HepG2 (cell line): ENCODE data around the gene MEF2B. TPM values are rescaled to one million over a fixed set of nuclear protein-coding genes. Genes with fewer than 3 reads are reported as not detected.
A peak's percentile ranks its signal among the peaks of the same experiment; 100 is the strongest.

Source experiments
- ATAC-seq: fragments of 200-7000 bp; cut with Tn5 transposase; 3 replicates; pipeline ENCODE4 v1.9.1; 2020; ENCODE audit warnings: mild to moderate bottlenecking, moderate library complexity
- BruUV-seq: library from RNA; stranded (reverse); fragments of 400-500 nt; replicated peaks from 2 replicates; lab custom pipeline; 2021; lab: Mats Ljungman, UMichigan
- CTCF ChIA-PET: fragments of 300-600 bp; formaldehyde crosslinking; extraction: SDS; loops from one replicate; lab custom pipeline; 2021; ENCODE audit warnings: low total read pairs, inconsistent platforms, low intra/inter-chr PET ratio; lab: Yijun Ruan, JAX
- POLR2A ChIA-PET: fragments of 350-600 bp; sonication (Branson Sonifier 250); formaldehyde crosslinking; loops from one replicate; lab custom pipeline; 2020; ENCODE audit warnings: antibody characterized with exemption, inconsistent platforms; lab: Yijun Ruan, JAX
- DNase-seq: peaks from one replicate; pipeline ENCODE4 v3.0.0-alpha.2; 2015; ENCODE audit warnings: low spot score
- FAIRE-seq: peaks from 3 replicates; lab custom pipeline; 2011; peaks lifted over from hg19 to GRCh38; lab: Jason Lieb, UNC
- H2AFZ ChIP-seq: one replicate; pipeline ENCODE4 v1.6.1; 2011; ENCODE audit warnings: low read length, inconsistent platforms
- H3K27ac ChIP-seq: fragments of 300-600 bp; 3 replicates; pipeline ENCODE4 v1.8.0; 2011; ENCODE audit warnings: mixed run types, mild to moderate bottlenecking, mixed read lengths, low read length, inconsistent platforms; ENCODE audit not compliant: insufficient read depth; ENCODE audit errors: extremely low read length
- H3K27me3 ChIP-seq, 2 experiments: fragments of 200-600 bp in 1 of 2; 2 replicates in 1 of 2; 3 replicates in 1 of 2; pipeline versions ENCODE4 v1.6.0 to v1.8.0; 2011; ENCODE audit warnings: low read length in 2 of 2, mild to moderate bottlenecking in 2 of 2, moderate library complexity in 2 of 2, inconsistent platforms in 1 of 2; ENCODE audit not compliant: insufficient read depth in 2 of 2, control insufficient read depth in 1 of 2
- H3K36me3 ChIP-seq, 2 experiments: fragments of 200-600 bp in 1 of 2; replicated peaks in 1 of 2; 2 replicates in 1 of 2; 3 replicates in 1 of 2; pipeline versions ENCODE4 v1.5.1 to v1.8.0; 2011; ENCODE audit warnings: low read length in 2 of 2, inconsistent platforms in 1 of 2; ENCODE audit not compliant: insufficient read depth in 2 of 2, control insufficient read depth in 1 of 2
- H3K4me1 ChIP-seq: 2 replicates; pipeline ENCODE4 v1.5.1; 2012; ENCODE audit warnings: low read length, inconsistent platforms; ENCODE audit not compliant: insufficient read depth
- H3K4me2 ChIP-seq: 2 replicates; pipeline ENCODE4 v1.6.0; 2011; ENCODE audit warnings: low read depth, low read length, inconsistent platforms
- H3K4me3 ChIP-seq, 3 experiments: fragments of 200-600 bp in 1 of 3; sonication (generic), shearing (Covaris generic) in 1 of 3; replicated peaks in 1 of 3; 2 replicates each; pipeline ENCODE4 v1.5.1; 2011 to 2016; ENCODE audit warnings: low read length in 3 of 3, inconsistent platforms in 2 of 3, low read depth in 2 of 3, mild to moderate bottlenecking in 2 of 3, control low read depth in 1 of 3, mixed read lengths in 1 of 3; ENCODE audit not compliant: insufficient read depth in 1 of 3
- H3K79me2 ChIP-seq: one replicate; pipeline ENCODE4 v1.6.1; 2011; ENCODE audit warnings: low read length, inconsistent platforms; ENCODE audit not compliant: insufficient read depth
- H3K9ac ChIP-seq: 2 replicates; pipeline ENCODE4 v1.6.0; 2011; ENCODE audit warnings: mild to moderate bottlenecking, low read depth, low read length, inconsistent platforms; ENCODE audit not compliant: insufficient read depth
- H3K9me3 ChIP-seq: 2 replicates; pipeline ENCODE4 v1.5.1; 2012; ENCODE audit warnings: mild to moderate bottlenecking, low read length
- H4K20me1 ChIP-seq: 2 replicates; pipeline ENCODE4 v1.6.0; 2011; ENCODE audit warnings: inconsistent platforms, mild to moderate bottlenecking, low read length, moderate library complexity; ENCODE audit not compliant: insufficient read depth
- REXO4 ChIP-seq: sonication (generic); formaldehyde crosslinking; IDR thresholded peaks from 2 replicates; pipeline ENCODE4 v1.8.0; 2022; ENCODE audit warnings: missing genetic modification reagents, mild to moderate bottlenecking, borderline replicate concordance
- ZFYVE20 ChIP-seq: sonication (generic); formaldehyde crosslinking; IDR thresholded peaks from 2 replicates; pipeline ENCODE4 v1.8.0; 2023; ENCODE audit warnings: low read depth, mild to moderate bottlenecking, moderate library complexity, missing genetic modification reagents, borderline replicate concordance
- ZNF232 ChIP-seq: sonication (generic); formaldehyde crosslinking; IDR thresholded peaks from 2 replicates; pipeline ENCODE4 v1.4.0; 2020; ENCODE audit warnings: missing genetic modification reagents, borderline replicate concordance
- whole genome bisulfite sequencing: methylation state at CpG from one replicate; pipeline ENCODE4 v1.1.6; 2017; ENCODE audit warnings: low lambda C conversion rate; 5-methylcytosine and 5-hydroxymethylcytosine counted together
- in situ Hi-C: cut with HindIII; loops from 2 replicates; pipeline ENCODE4 v1.10.0; 2017; ENCODE audit warnings: low pct_unique_long_range_greater_than_20kb; ENCODE audit not compliant: extremely low pct_ligation_motif_present
- intact Hi-C: fragments of 100-400 bp; cut with micrococcal nuclease; formaldehyde crosslinking; loops from one replicate; pipeline ENCODE4 v1.10.0; 2022; ENCODE audit not compliant: unreplicated experiment
- polyA plus RNA-seq, 8 experiments: library from polyadenylated mRNA; depleted of rRNA in 3 of 8; stranded (reverse) in 7 of 8; unstranded in 1 of 8; fragments of >200 nt; fragmentation: Illumina TruSeq in 4 of 8; extraction: Trizol in 4 of 8; gene quantifications; 2 replicates each; pipeline versions ENCODE4 v1.2.1 to v1.2.3, GENCODE V29; 2011 to 2016; ENCODE audit warnings: low read depth in 4 of 8, missing spikeins in 1 of 8, mixed read lengths in 1 of 8; ENCODE audit not compliant: insufficient read depth in 1 of 8
- total RNA-seq, 5 experiments: library from RNA; depleted of rRNA; stranded (reverse); fragments of >200 nt; fragmentation: Illumina TruSeq; extraction: Trizol; gene quantifications; 2 replicates each; pipeline ENCODE4 v1.2.3, GENCODE V29; 2016; ENCODE audit warnings: low read depth in 1 of 5
- TF ChIP-seq, protein P1 (sequence below): sonication (generic); formaldehyde crosslinking; IDR thresholded peaks from 2 replicates; pipeline ENCODE4 v1.4.0; 2020; ENCODE audit warnings: missing genetic modification reagents

Gene MEF2B
- total and polyA plus RNA-seq, 2 of the 13 experiments (the other 11 are each of a cell fraction or from before 2014, with no cell fraction given), result 1.2 to 1.7 TPM

DNA sequence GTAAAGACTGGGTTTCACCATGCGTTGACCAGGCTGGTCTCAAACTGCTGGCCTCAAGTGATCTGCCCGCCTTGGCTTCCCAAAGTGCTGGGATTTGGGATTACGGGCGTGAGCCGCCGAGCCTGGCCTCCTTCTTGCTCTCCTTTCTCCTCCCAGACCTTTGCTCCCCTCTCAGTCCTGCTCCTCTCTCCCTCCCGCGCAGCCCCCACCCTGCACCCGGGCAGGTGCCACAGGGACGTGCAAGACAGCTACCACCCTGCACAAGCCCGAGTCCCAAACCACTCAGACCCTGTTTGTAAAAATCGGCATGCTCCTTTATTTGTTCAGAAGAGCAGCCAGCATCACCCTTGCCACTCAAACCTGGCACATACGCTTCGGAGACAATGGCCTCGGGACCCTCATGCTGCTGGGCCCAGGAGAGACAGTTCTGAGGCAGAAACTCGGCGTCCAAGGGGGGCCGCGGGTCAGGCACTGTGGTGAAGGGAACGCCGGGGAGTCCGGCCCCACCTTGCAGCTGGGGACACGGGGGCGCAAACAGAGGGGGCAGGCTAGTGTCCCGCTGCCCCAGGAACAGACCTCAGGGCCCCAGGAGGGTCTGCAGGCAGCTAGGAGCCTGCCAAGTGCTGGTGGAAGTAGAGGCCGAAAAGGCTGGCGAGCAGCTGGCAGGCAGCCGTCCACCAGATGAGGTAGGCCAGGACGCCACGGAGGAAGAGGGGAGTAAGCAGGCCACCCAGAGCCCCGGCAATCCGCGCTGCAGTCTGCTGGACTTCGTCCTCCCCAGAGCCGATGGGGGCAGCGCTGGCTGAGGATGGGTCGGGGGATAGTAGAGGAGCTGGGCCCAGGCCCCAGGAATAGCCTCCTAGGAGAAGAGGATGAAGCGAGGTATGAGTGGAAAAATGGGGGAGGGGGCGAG, 50.5 kb downstream of the MEF2B start:
- FAIRE-seq (no peak), ATAC-seq (no peak; the same call in 2 of the 3 replicates), DNase-seq (no peak)
- POLR2A ChIA-PET, result interaction anchor here (1.0 kb wide), 1 partner anchor 21 kb away, joined by 3 read pairs; no protein-coding TSS in a partner anchor
- no peak overlapping the region for H3K9ac ChIP-seq
- in situ Hi-C loops, result no loop called here
- H3K27ac ChIP-seq, result no peak overlapping the region
- H3K27me3 ChIP-seq, result no peaks in the 10 kb centered on the region
- H3K4me1 ChIP-seq, result peaks cover 13% of the 10 kb centered on the region
- H4K20me1 ChIP-seq, result no peaks in the 10 kb centered on the region
- 99% methylated on average over 30 of the region's 39 CpGs for WGBS
- no peak overlapping the region for H3K4me2 ChIP-seq
- intact Hi-C loops, result loop anchor here (5.0 kb wide), 1 partner anchor 57 kb away; the partner anchor contains the start of gene SLC25A42
- no peaks in the 10 kb centered on the region; a peak in 2 of 5 replicates for H3K36me3 ChIP-seq
- no peak overlapping the region for H3K4me3 ChIP-seq
- no peak for TF ChIP-seq ZFYVE20
- TF ChIP-seq ZNF232 (CRISPR knock-in tag), result no peak
- no peak for TF ChIP-seq REXO4 (CRISPR knock-in tag)
- TF ChIP-seq, protein P1, sequence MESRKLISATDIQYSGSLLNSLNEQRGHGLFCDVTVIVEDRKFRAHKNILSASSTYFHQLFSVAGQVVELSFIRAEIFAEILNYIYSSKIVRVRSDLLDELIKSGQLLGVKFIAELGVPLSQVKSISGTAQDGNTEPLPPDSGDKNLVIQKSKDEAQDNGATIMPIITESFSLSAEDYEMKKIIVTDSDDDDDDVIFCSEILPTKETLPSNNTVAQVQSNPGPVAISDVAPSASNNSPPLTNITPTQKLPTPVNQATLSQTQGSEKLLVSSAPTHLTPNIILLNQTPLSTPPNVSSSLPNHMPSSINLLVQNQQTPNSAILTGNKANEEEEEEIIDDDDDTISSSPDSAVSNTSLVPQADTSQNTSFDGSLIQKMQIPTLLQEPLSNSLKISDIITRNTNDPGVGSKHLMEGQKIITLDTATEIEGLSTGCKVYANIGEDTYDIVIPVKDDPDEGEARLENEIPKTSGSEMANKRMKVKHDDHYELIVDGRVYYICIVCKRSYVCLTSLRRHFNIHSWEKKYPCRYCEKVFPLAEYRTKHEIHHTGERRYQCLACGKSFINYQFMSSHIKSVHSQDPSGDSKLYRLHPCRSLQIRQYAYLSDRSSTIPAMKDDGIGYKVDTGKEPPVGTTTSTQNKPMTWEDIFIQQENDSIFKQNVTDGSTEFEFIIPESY (CRISPR knock-in tag), result 0 out of 2 replicates have a peak, but pooled peaks have one; percentile 20
- TF ChIP-seq, all 625 proteins: peak for 1
- H3K9me3 ChIP-seq, result no peaks in the 10 kb centered on the region
- no TSS peak for BruUV-seq
- no peak overlapping the region for H2AFZ ChIP-seq
- H3K79me2 ChIP-seq, result no peaks in the 10 kb centered on the region
- CTCF ChIA-PET, result no interaction called here
